GM19023 (cell line): ENCODE results near the gene YJEFN3.

ENCODE experiments used
- ATAC-seq: cut with Tn5 transposase; IDR thresholded peaks from one replicate; pipeline ENCODE4 v1.9.1; 2021; ENCODE audit warnings: mild to moderate bottlenecking, moderate library complexity; ENCODE audit not compliant: unreplicated experiment

The YJEFN3 gene

GRCh38 chr19:19535311-19536191, 6.8 kb downstream of the YJEFN3 start:
- ATAC-seq = no peak

- no peak for ATAC-seq
These were observed 8.7 kb downstream of the YJEFN3 start for GRCh38 chr19:19537075-19538048.

- no peak for ATAC-seq
These were observed 9.5 kb downstream of the YJEFN3 start, which contains the start of gene CILP2 for GRCh38 chr19:19538061-19538784. Gene CILP2 (plus strand): TSS chr19:19538265. CDS start chr19:19538350, 85 bp downstream.

- ATAC-seq = no peak
These were observed 10.1 kb downstream of the YJEFN3 start for GRCh38 chr19:19538785-19539166.

DNA sequence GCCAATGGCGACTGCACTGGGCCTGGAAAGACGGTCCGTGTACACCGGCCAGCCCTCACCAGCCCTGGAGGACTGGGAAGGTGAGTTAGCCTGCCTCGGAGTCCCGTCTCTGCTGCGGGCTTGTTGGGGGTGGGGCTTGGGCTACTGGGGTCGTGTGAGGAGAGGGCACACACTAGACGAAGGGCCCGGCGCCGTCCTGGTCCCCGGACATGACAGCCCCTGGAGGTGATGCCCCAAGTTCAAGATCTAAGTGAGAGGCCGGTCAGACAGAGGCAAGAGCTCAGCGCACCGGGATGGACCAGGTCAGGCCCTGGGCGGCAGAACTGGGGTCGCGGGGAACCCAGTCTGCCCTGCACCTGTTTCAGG, 11.0 kb downstream of the YJEFN3 start:
- ATAC-seq = no peak

GRCh38 chr19:19540064-19540714, 11.5 kb downstream of the YJEFN3 start:
- ATAC-seq = no peak

DNA sequence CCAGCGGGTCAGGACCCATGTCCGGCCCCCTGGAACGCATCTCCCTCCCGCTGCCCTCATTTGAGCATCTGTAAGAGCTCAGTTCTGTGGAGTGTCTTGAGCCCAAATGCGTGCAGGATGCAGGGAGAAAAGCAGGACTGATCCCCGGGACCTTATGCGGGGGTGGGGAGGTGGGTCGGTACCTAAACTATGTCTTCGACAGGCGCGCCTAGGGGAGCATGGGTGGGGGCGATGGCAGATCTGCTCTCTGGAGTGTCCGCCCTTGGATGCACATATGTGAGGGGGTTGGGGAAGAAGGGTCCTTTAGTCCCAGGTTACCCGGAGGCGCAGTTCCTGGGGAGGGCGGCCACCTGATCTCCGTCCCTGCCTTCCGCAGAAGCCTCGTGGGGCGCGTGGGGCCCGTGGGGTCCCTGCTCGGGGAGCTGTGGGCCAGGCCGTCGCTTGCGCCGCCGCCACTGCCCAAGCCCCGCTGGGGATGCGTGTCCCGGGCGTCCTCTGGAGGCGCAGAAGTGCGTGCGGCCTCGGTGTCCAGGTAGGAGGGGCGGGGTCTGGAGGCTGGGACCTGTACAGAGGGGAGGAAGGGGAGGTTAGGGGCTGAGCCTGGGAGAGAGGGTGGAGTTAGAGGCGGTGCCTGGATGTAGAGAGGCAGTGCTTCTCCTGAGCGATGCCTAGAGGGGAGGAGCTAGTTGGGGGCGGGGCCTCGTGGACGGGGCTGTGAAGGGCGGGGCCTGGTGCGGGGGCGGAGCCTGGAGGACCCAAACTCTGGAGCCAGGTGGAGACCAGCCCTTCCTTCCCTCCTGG, 12.2 kb downstream of the YJEFN3 start:
- peak; percentile 51 for ATAC-seq

DNA sequence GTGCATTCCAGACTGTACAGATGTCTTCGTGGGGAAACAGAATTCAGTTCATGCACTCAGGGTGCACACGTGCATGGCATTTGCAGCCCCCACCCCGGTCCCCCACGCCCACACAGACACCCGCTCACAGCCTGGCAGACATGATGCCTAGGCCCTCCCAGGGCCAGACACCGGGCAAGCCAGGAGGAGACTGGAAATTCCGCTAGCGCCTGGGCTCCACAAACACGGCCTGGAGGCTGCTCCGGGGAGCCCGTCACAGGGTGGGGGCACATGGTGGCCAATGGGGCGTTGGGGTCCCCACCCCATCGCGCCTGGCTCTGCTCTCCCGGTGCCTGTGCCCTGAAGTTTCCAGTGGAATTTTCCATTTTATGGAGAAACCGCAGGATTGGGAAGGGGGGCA, 12.9 kb downstream of the YJEFN3 start:
- ATAC-seq = no peak

DNA sequence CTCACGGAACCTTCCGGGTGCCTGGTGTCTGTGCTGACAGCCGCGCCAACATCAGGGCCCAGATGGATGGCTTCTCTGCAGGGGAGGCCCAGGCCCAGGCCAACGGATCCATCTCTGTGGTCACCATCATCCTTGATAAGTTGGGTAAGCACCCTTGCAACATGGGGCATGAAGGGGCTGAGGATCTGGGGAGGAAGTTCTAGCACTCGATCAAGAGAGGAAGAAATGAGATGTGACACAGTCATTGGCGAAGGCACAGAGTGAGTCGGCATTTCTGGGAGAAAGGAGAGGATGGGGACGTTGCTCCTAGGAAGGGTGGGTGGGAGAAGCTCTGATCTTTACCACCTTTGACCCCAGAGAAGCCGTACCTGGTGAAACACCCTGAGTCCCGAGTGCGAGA, 13.8 kb downstream of the YJEFN3 start:
- no peak for ATAC-seq

- no peak for ATAC-seq
These were observed 14.4 kb downstream of the YJEFN3 start for GRCh38 chr19:19543101-19543500.

GRCh38 chr19:19543640-19544039, 14.9 kb downstream of the YJEFN3 start:
- no peak for ATAC-seq

GRCh38 chr19:19544257-19544953, 15.7 kb downstream of the YJEFN3 start:
- ATAC-seq = no peak

- ATAC-seq = no peak
These were observed 16.4 kb downstream of the YJEFN3 start for GRCh38 chr19:19544954-19545591.

- ATAC-seq = no peak
These were observed 17.0 kb downstream of the YJEFN3 start for GRCh38 chr19:19545707-19546106.

GRCh38 chr19:19546751-19547162, 18.0 kb downstream of the YJEFN3 start:
- ATAC-seq = no peak

DNA sequence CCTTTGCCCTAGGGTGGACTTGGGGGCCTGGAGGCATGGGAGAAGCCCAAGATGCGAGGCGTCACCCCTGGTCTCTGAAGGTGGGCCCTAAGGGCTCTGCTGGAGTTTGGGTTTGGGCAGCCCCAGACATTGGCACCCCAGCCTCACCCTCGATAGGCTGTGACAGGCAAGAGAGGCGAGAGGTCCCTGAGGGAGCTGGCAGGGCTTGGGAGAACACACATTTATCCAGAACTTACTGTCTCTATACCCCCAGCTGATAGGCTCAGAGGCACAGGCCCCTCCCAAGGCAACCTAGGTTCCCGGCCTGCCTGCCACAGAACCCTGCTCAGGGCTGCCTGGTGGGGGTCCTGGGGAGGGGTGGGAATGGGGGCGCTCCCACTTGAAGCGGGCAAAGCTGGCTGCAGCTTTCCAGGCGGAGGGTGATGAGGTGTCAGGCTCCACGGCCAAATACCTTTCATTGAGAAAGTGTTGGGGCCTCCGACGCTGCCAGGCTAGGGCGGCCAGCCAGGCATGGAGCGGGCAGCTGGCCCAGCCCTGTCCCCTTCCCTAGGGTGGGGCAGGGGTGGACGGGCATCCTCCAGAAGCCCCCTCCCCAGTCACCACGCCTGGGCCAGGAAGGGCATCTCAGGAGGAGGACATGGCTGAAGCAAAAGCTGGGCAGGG, 19.1 kb downstream of the YJEFN3 start:
- ATAC-seq = no peak

DNA sequence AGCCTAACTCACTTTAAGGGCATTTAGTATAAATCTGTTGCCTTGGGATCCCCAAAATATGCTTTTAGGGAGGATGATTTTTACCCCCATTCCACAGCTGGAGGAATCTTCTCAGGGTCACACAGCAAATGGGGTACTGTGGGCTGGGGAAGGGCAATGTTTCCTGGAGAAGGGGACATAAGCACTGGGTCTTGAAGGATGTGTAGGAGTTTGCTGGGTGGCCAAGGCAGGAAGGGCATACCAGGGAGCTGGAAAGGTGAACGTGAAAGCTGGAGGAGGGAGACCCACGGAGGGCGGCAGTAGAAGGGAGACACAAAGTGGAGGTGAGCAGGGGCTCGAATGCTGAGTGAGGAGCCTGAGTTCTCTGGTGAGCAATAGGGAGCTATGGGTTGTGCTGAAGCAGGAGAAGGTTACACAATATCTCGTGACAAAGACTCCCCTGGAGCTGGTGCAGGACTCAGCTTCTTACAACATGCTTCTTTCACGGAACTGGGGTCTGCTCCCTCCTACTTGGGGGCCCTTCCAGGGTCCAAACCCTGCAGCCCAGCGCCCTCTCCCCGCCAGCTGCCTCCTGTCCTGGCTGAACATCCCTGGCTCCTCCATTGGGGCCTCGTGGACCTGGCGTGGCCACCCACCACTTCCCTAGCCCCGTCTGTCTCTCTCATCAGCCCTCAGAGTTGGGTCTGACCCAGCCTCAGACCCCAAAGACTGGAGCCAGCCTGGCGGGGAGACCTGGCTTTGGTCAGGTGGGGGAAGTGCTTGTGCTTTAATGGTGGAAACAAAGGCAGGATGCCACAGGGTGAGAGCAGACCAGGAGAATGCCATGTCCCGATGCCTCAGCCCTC, 20.4 kb downstream of the YJEFN3 start:
- ATAC-seq = no peak
